SK-N-MC (cell line): ENCODE results near the gene PAPOLA.

Experiments
- EZH2 ChIP-seq: fragments of 200-600 bp; sonication (generic); IDR thresholded peaks from one replicate; pipeline ENCODE4 v1.6.1; 2017; ENCODE audit warnings: antibody characterized with exemption
- FOXP2 ChIP-seq: optimal IDR thresholded peaks from 2 replicates; pipeline ENCODE3; 2011; ENCODE audit warnings: mild to moderate bottlenecking, moderate library complexity; ENCODE audit not compliant: insufficient read depth; ENCODE audit errors: extremely low read length, control extremely low read depth
- POLR2AphosphoS5 ChIP-seq: IDR thresholded peaks from 2 replicates; pipeline ENCODE4 v1.6.1; 2012; ENCODE audit warnings: mild to moderate bottlenecking, low read depth, low read length, borderline replicate concordance

GRCh38 chr14:96502621-96503305, 581 bp downstream of the PAPOLA start:
- TF ChIP-seq EZH2 (no peak), POLR2AphosphoS5 (no peak), FOXP2 (no peak)
